Measurements from ENCODE around the gene LGALS3BP.

GRCh38 chr17:78929908-78930775, 49.6 kb downstream of the LGALS3BP start:
- TF ChIP-seq CTCF (IDR thresholded peaks at IDR 0.05; ENCODE audit: low read length): no peak
- no peak for TF ChIP-seq EZH2 (IDR thresholded peaks at IDR 0.05; ENCODE audit: borderline replicate concordance, low read length)

All from OCI-LY1 (cell line).